B cell (primary cell): ENCODE measurements around the gene NUAK1.
"Not testable (repeated sequence)": the region's sequence is repeated elsewhere in the genome, so short reads cannot be mapped to it uniquely, and the experiment has no call there.

Source experiments
- EZH2 ChIP-seq: IDR thresholded peaks from 2 replicates; pipeline ENCODE4 v1.6.1; 2012; ENCODE audit warnings: borderline replicate concordance, low read depth, mild to moderate bottlenecking, moderate library complexity, low read length; ENCODE audit not compliant: insufficient read depth, poor library complexity, severe bottlenecking
- TF ChIP-seq, protein P1 (sequence below): fragments of 200-600 bp; IDR thresholded peaks from one replicate; pipeline ENCODE4 v1.8.0; 2022; ENCODE audit warnings: antibody characterized with exemption, mild to moderate bottlenecking

DNA sequence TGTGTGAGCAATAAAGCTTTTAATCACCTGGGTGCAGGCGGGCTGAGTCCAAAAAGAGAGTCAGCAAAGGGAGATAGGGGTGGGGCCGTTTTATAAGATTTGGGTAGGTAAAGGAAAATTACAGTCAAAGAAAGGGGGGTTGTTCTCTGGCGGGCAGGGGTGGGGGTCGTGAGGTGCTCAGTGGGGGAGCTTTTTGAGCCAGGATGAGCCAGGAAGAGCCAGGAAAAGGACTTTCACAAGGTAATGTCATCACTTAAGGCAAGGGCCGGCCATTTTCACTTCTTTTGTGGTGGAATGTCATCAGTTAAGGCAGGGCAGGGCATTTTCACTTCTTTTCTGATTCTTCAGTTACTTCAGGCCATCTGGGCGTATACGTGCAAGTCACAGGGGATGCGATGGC, 3.2 kb upstream of the NUAK1 start:
- TF ChIP-seq, protein P1, sequence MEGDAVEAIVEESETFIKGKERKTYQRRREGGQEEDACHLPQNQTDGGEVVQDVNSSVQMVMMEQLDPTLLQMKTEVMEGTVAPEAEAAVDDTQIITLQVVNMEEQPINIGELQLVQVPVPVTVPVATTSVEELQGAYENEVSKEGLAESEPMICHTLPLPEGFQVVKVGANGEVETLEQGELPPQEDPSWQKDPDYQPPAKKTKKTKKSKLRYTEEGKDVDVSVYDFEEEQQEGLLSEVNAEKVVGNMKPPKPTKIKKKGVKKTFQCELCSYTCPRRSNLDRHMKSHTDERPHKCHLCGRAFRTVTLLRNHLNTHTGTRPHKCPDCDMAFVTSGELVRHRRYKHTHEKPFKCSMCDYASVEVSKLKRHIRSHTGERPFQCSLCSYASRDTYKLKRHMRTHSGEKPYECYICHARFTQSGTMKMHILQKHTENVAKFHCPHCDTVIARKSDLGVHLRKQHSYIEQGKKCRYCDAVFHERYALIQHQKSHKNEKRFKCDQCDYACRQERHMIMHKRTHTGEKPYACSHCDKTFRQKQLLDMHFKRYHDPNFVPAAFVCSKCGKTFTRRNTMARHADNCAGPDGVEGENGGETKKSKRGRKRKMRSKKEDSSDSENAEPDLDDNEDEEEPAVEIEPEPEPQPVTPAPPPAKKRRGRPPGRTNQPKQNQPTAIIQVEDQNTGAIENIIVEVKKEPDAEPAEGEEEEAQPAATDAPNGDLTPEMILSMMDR: not testable (repeated sequence)
- TF ChIP-seq EZH2: not testable (repeated sequence)
